Measurements from ENCODE around the gene NPEPL1.

NPEPL1 gene

DNA sequence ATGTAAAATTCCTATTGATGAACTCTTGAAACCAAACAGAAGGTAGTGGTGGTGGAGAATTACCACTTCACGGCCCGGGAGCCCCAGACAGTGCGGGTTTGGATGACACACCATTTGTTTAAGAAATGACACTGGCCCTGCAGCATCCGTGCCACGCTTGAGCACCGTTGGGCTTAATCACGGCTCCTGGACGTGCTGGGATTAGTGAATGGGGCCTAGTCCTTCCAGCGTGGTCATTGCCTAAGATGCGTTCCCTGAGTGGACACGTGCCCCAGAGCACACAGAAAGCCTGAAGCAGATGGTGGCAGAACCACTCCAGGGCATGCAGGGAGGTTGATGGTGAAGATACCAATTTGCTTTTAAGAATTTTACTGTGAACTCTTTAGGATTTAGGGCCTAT lies 27.0 kb upstream of the NPEPL1 start:
- DNase-seq (ENCODE audit: extremely low read depth, low read depth) = no peak
- no peak for TF ChIP-seq CTCF (IDR thresholded peaks at IDR 0.05; ENCODE audit: low read depth, low read length, missing control alignments)
- no peak overlapping the region for H3K4me3 ChIP-seq (replicated peaks; ENCODE audit: low read depth, low read length)

DNA sequence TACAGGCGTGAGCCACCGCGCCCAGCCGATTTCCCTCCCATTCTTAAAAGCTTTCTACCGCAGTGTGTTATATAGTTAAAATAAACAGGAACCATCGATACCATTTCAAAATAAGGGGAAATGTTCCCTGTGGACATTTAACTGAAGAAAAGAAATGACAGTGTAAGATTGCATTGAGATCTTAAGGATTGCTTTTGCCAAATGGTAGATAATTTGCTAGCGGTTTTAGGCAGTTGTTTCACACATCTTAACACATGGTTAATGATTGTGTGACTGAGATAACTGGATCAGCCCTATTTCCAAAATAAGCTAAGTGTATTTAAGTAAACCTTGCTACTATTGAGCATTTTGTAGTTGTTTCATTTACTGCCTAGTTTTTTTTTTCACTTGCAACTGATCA lies 25.9 kb upstream of the NPEPL1 start:
- no peak overlapping the region for H3K4me3 ChIP-seq (replicated peaks; ENCODE audit: low read depth, low read length)
- DNase-seq (ENCODE audit: extremely low read depth, low read depth) = no peak
- no peak for TF ChIP-seq CTCF (IDR thresholded peaks at IDR 0.05; ENCODE audit: low read depth, low read length, missing control alignments)

DNA sequence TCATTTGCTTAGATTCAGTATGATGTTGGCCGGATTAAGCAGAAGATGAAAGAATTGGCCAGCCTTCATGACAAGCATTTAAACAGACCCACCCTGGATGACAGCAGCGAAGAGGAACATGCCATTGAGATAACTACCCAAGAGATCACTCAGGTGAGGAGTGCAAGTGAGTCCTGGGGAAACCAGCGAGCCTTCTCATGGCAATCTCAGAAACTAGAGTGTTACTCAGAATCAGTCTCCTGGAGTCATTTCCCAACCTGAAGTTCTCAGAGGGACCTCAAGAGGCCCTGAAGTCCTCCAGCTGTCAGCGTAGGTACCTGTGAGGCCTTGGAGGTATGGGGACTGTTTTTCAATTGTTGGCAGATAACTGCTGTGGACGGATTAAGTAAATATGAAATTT lies 24.6 kb upstream of the NPEPL1 start:
- no peak for DNase-seq (ENCODE audit: extremely low read depth, low read depth)
- no peak overlapping the region for H3K4me3 ChIP-seq (replicated peaks; ENCODE audit: low read depth, low read length)
- TF ChIP-seq CTCF (IDR thresholded peaks at IDR 0.05; ENCODE audit: low read depth, low read length, missing control alignments) = no peak

- no peak for TF ChIP-seq CTCF (IDR thresholded peaks at IDR 0.05; ENCODE audit: low read depth, low read length, missing control alignments)
- no peak for DNase-seq (ENCODE audit: extremely low read depth, low read depth)
- H3K4me3 ChIP-seq (replicated peaks; ENCODE audit: low read depth, low read length) = no peak overlapping the region
Observed at GRCh38 chr20:58668901-58669286, 23.7 kb upstream of the NPEPL1 start.

DNA sequence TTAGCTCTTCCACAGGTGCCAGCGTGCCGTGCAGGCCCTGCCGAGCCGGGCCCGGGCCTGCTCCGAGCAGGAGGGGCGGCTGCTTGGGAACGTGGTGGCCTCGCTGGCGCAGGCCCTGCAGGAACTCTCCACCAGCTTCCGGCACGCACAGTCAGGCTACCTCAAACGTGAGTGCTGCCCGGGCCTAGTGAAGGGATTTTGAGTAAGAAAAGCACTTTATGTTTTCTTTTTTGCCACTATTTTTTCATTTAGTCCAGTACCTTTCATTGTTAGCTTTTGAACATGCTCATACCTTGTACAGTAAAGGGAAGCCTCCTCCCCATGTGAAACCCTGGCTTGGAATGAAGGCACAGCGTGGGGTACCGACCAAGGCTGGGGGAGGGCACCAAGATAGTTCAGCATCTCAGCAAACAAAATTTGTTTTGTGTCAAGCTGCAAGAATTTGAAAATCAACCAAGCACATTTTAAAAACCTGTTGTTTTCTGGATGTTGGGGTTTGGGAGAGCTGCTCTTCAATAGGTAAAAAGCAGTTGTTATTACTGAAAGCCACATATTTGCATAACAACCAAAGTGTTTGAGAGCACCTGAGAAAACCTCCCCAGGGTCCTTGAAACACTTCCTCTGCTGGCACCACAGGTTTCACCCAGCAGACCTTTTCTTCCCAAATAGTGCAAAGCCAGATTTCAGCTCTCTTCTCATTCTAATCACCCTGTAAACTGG lies 23.2 kb upstream of the NPEPL1 start:
- DNase-seq (ENCODE audit: extremely low read depth, low read depth) = no peak
- H3K4me3 ChIP-seq (replicated peaks; ENCODE audit: low read depth, low read length) = no peak overlapping the region
- no peak for TF ChIP-seq CTCF (IDR thresholded peaks at IDR 0.05; ENCODE audit: low read depth, low read length, missing control alignments)

DNA sequence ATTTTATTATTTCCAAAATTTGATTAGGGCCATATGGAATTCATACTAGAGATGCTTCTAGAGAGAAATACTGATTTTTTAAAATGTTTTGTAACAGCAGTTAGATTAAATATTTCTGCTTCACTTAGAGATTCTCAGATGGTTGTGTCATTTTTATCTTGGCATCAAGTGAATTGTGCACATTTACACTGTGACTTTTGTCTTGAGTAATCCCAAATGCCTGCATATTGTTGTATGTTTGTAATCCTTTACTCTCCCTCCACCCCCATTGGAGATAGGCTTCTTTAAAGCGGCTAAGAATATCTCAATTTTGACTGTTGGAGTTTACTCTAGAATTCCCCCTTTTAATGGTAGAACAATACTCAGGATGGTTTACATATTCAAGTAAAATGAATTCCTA lies 22.5 kb upstream of the NPEPL1 start:
- H3K4me3 ChIP-seq (replicated peaks; ENCODE audit: low read depth, low read length) = no peak overlapping the region
- DNase-seq (ENCODE audit: extremely low read depth, low read depth) = no peak
- TF ChIP-seq CTCF (IDR thresholded peaks at IDR 0.05; ENCODE audit: low read depth, low read length, missing control alignments) = no peak

GRCh38 chr20:58670659-58671058 lies 21.9 kb upstream of the NPEPL1 start:
- DNase-seq (ENCODE audit: extremely low read depth, low read depth) = no peak
- no peak for TF ChIP-seq CTCF (IDR thresholded peaks at IDR 0.05; ENCODE audit: low read depth, low read length, missing control alignments)
- H3K4me3 ChIP-seq (replicated peaks; ENCODE audit: low read depth, low read length) = no peak overlapping the region
